Measurements from ENCODE around the gene ABO. TPM values are rescaled to one million over a fixed set of nuclear protein-coding genes. Genes with fewer than 3 reads are reported as not detected.
"Not testable (repeated sequence)": the region's sequence is repeated elsewhere in the genome, so short reads cannot be mapped to it uniquely, and the experiment has no call there.

The ABO gene
- total RNA-seq, 6 experiments from 2014 or later: not detected

GRCh38 chr9:133320421-133320881, 45.5 kb upstream of the ABO start:
- Mint-ChIP-seq H3K4me1 (ENCODE audit: low read depth) (no peaks in the 10 kb centered on the region), H3K27me3 (ENCODE audit: insufficient read depth) (peaks cover 28% of the 10 kb centered on the region), H3K4me3 (no peak overlapping the region), H3K27ac (no peak overlapping the region), H3K9me3 (peaks cover 10% of the 10 kb centered on the region; the same call in 1 of the 2 replicates), H3K36me3 (ENCODE audit: low read depth) (no peaks in the 10 kb centered on the region)
- TF ChIP-seq, protein P1, sequence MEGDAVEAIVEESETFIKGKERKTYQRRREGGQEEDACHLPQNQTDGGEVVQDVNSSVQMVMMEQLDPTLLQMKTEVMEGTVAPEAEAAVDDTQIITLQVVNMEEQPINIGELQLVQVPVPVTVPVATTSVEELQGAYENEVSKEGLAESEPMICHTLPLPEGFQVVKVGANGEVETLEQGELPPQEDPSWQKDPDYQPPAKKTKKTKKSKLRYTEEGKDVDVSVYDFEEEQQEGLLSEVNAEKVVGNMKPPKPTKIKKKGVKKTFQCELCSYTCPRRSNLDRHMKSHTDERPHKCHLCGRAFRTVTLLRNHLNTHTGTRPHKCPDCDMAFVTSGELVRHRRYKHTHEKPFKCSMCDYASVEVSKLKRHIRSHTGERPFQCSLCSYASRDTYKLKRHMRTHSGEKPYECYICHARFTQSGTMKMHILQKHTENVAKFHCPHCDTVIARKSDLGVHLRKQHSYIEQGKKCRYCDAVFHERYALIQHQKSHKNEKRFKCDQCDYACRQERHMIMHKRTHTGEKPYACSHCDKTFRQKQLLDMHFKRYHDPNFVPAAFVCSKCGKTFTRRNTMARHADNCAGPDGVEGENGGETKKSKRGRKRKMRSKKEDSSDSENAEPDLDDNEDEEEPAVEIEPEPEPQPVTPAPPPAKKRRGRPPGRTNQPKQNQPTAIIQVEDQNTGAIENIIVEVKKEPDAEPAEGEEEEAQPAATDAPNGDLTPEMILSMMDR (IDR thresholded peaks at IDR 0.05): 0 out of 2 replicates have a peak, but pooled peaks have one; percentile 11
- DNase-seq: no peak

DNA sequence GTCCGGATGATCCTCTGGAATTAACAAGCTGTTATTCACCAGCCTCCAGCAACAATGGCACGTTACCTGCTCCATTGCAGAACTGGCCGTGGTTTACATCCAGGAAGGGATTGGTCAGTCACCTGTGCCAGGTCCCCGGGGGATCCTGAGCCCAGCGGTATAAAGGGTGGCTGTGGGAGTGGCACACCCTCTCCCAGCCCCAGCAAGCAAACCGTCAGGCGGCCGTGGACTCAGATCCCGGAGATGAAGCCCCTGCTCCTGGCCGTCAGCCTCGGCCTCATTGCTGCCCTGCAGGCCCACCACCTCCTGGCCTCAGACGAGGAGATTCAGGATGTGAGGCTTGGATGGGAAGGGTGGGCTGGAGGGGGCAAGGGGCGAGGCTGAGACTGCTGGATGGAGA, 42.5 kb upstream of the ABO start:
- not testable (repeated sequence) for H3K4me3 Mint-ChIP-seq; H3K36me3 Mint-ChIP-seq (ENCODE audit: low read depth); DNase-seq; H3K9me3 Mint-ChIP-seq; H3K4me1 Mint-ChIP-seq (ENCODE audit: low read depth); H3K27ac Mint-ChIP-seq
- H3K27me3 Mint-ChIP-seq (ENCODE audit: insufficient read depth): peaks cover 16% of the 10 kb centered on the region

GRCh38 chr9:133315997-133316396, 41.0 kb upstream of the ABO start:
- H3K36me3 Mint-ChIP-seq (ENCODE audit: low read depth): no peaks in the 10 kb centered on the region
- no peaks in the 10 kb centered on the region for H3K4me1 Mint-ChIP-seq (ENCODE audit: low read depth)
- no peaks in the 10 kb centered on the region for H3K9me3 Mint-ChIP-seq
- TF ChIP-seq, protein P1 (IDR thresholded peaks at IDR 0.05): no peak
- no peak overlapping the region for H3K4me3 Mint-ChIP-seq
- peaks cover 13% of the 10 kb centered on the region for H3K27me3 Mint-ChIP-seq (ENCODE audit: insufficient read depth)
- no peak for DNase-seq
- no peak overlapping the region for H3K27ac Mint-ChIP-seq

DNA sequence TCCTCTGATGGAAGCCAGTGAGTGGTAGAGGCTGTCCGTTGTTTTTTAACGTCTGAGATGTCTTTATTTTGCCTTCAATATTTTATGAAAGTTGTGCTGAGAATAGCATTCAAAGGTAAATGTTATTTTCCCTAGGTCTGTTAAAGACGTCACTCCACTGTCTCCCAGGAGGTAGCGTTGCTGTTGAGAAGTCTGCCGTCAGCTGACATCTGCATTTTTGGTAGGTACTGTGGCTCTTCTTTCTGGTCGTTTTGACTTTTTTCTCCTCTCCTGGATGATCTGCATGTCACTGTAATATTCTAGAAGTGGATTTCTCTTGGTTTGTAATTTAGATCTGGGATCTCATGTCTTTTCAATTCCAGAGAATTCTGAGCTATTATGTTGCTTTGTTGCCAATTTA, 34.6 kb upstream of the ABO start:
- H3K4me3 Mint-ChIP-seq: no peak overlapping the region
- no peak for DNase-seq
- peaks cover 8% of the 10 kb centered on the region; the same call in 1 of the 2 replicates for H3K4me1 Mint-ChIP-seq (ENCODE audit: low read depth)
- H3K9me3 Mint-ChIP-seq: peaks cover 6% of the 10 kb centered on the region
- H3K36me3 Mint-ChIP-seq (ENCODE audit: low read depth): peaks cover 9% of the 10 kb centered on the region
- H3K27me3 Mint-ChIP-seq (ENCODE audit: insufficient read depth): peaks cover 25% of the 10 kb centered on the region
- H3K27ac Mint-ChIP-seq: no peak overlapping the region
- TF ChIP-seq, protein P1 (IDR thresholded peaks at IDR 0.05): no peak

DNA sequence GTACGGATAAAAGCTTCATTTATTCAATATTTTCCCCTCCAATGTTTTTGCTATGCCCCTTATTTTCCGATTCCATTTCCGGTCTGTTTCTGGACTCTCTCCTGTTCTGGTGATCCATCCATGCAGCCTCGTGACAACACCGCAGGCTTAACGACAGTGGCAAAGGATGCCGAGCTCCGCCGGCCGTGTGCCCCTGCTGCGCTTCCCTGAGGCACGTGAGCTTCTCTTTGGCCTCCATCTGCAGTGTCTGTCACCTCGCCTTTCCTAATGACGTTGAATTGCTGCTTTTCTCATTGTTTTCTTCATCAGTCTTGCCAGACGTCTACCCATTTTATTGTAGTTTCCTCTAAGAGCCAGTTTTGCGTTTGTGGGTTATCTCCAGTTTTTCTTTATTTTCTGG, 32.3 kb upstream of the ABO start:
- no peak overlapping the region for H3K4me3 Mint-ChIP-seq
- H3K36me3 Mint-ChIP-seq (ENCODE audit: low read depth): peaks cover 9% of the 10 kb centered on the region
- peaks cover 8% of the 10 kb centered on the region; the same call in 1 of the 2 replicates for H3K4me1 Mint-ChIP-seq (ENCODE audit: low read depth)
- peaks cover 27% of the 10 kb centered on the region for H3K27me3 Mint-ChIP-seq (ENCODE audit: insufficient read depth)
- TF ChIP-seq, protein P1 (IDR thresholded peaks at IDR 0.05): no peak
- DNase-seq: no peak
- no peak overlapping the region for H3K27ac Mint-ChIP-seq
- H3K9me3 Mint-ChIP-seq: peaks cover 6% of the 10 kb centered on the region

GRCh38 chr9:133306242-133307204, 31.5 kb upstream of the ABO start:
- H3K27ac Mint-ChIP-seq: no peak overlapping the region
- no peak overlapping the region for H3K4me3 Mint-ChIP-seq
- H3K36me3 Mint-ChIP-seq (ENCODE audit: low read depth): peaks cover 9% of the 10 kb centered on the region
- DNase-seq: no peak
- TF ChIP-seq, protein P1 (IDR thresholded peaks at IDR 0.05): no peak
- peaks cover 6% of the 10 kb centered on the region for H3K9me3 Mint-ChIP-seq
- H3K27me3 Mint-ChIP-seq (ENCODE audit: insufficient read depth): peaks cover 33% of the 10 kb centered on the region
- H3K4me1 Mint-ChIP-seq (ENCODE audit: low read depth): peaks cover 8% of the 10 kb centered on the region; the same call in 1 of the 2 replicates

Data from HFFc6 (cell line).